Endothelial cell of umbilical vein (primary cell): ENCODE results near the gene USP36. TPM values are rescaled to one million over a fixed set of nuclear protein-coding genes. Genes with fewer than 3 reads are reported as not detected.

ENCODE experiments used
- BruUV-seq: library from RNA; stranded (reverse); fragments of 400-500 nt; replicated peaks from 2 replicates; lab custom pipeline; 2021; lab: Mats Ljungman, UMichigan
- CTCF ChIA-PET: fragments of 300-600, 350-600 bp; sonication (Branson Sonifier 250); formaldehyde crosslinking; loops from one replicate; lab custom pipeline; 2021; ENCODE audit warnings: antibody characterized with exemption, inconsistent platforms; lab: Charles Lee
- POLR2A ChIA-PET: fragments of 300-600, 350-600 bp; sonication (Branson Sonifier 250); formaldehyde crosslinking; loops from one replicate; lab custom pipeline; 2021; ENCODE audit warnings: antibody characterized with exemption, inconsistent platforms; lab: Charles Lee
- DNase-seq: peaks from one replicate; pipeline ENCODE4 v3.0.0-alpha.2; 2011; ENCODE audit warnings: low read depth, low spot score
- FAIRE-seq: peaks from 2 replicates; lab custom pipeline; 2011; peaks lifted over from hg19 to GRCh38; lab: Jason Lieb, UNC
- H2AFZ ChIP-seq: 2 replicates; pipeline ENCODE4 v1.6.0; 2012; ENCODE audit warnings: low read depth, low read length, control low read depth, inconsistent platforms
- H3K27ac ChIP-seq: 2 replicates; pipeline ENCODE4 v1.5.1; 2011; ENCODE audit warnings: low read depth, mild to moderate bottlenecking, control low read depth, low read length, moderate library complexity; ENCODE audit not compliant: insufficient read depth
- H3K27me3 ChIP-seq, 2 experiments: 2 replicates each; pipeline versions ENCODE4 v1.6.0 to v1.6.1; 2011; ENCODE audit warnings: low read length in 2 of 2, mixed read lengths in 1 of 2; ENCODE audit not compliant: control insufficient read depth in 2 of 2, insufficient read depth in 2 of 2
- H3K36me3 ChIP-seq, 2 experiments: 2 replicates in 1 of 2; 3 replicates in 1 of 2; pipeline ENCODE4 v1.5.1; 2011; ENCODE audit warnings: low read length in 2 of 2, mild to moderate bottlenecking in 1 of 2, moderate library complexity in 1 of 2; ENCODE audit not compliant: control insufficient read depth in 2 of 2, insufficient read depth in 2 of 2; ENCODE audit errors: extremely low read depth in 1 of 2
- H3K4me1 ChIP-seq: 3 replicates; pipeline ENCODE4 v1.5.1; 2011; ENCODE audit warnings: mild to moderate bottlenecking, low read length; ENCODE audit not compliant: control insufficient read depth, insufficient read depth; ENCODE audit errors: extremely low read depth
- H3K4me2 ChIP-seq: 2 replicates; pipeline ENCODE4 v1.6.1; 2011; ENCODE audit warnings: low read length, control low read depth, mixed read lengths; ENCODE audit not compliant: insufficient read depth
- H3K4me3 ChIP-seq, 3 experiments: fragments of 200-600 bp in 1 of 3; sonication (generic), shearing (Covaris generic) in 1 of 3; replicated peaks in 1 of 3; 2 replicates each; pipeline ENCODE4 v1.5.1; 2011 to 2016; ENCODE audit warnings: control low read depth in 3 of 3, low read length in 3 of 3, mild to moderate bottlenecking in 2 of 3, inconsistent platforms in 1 of 3, low read depth in 1 of 3, moderate library complexity in 1 of 3; ENCODE audit not compliant: insufficient read depth in 1 of 3
- H3K79me2 ChIP-seq: 2 replicates; pipeline ENCODE4 v1.6.0; 2012; ENCODE audit warnings: low read length, inconsistent platforms; ENCODE audit not compliant: control insufficient read depth, insufficient read depth
- H3K9ac ChIP-seq: replicated peaks from 2 replicates; pipeline ENCODE3; 2011; ENCODE audit warnings: low read length, control low read depth; ENCODE audit not compliant: insufficient read depth; ENCODE audit errors: extremely low read depth
- H3K9me1 ChIP-seq: replicated peaks from 3 replicates; pipeline ENCODE4 v1.6.0; 2011; ENCODE audit warnings: mild to moderate bottlenecking, low read length; ENCODE audit not compliant: control insufficient read depth, insufficient read depth; ENCODE audit errors: extremely low read depth
- H3K9me3 ChIP-seq: replicated peaks from 2 replicates; pipeline ENCODE4 v1.5.1; 2012; ENCODE audit warnings: low read length, inconsistent platforms; ENCODE audit not compliant: control insufficient read depth, insufficient read depth
- H4K20me1 ChIP-seq: replicated peaks from 2 replicates; pipeline ENCODE3; 2011; ENCODE audit warnings: mild to moderate bottlenecking, low read length; ENCODE audit not compliant: control insufficient read depth, insufficient read depth; ENCODE audit errors: extremely low read depth
- CTCF ChIP-seq, 2 donors: IDR thresholded peaks; 1 replicate in 1 of 2; 2 replicates in 1 of 2; pipeline ENCODE4 v1.5.1; 2011; ENCODE audit warnings: low read length in 2 of 2, mild to moderate bottlenecking in 2 of 2, moderate library complexity in 2 of 2, control low read depth in 1 of 2, inconsistent platforms in 1 of 2, low read depth in 1 of 2; ENCODE audit not compliant: insufficient read depth in 1 of 2; ENCODE audit errors: extremely low read depth in 1 of 2
- EZH2 ChIP-seq: IDR thresholded peaks from 2 replicates; pipeline ENCODE4 v1.6.1; 2012; ENCODE audit warnings: borderline replicate concordance, low read depth, mild to moderate bottlenecking, moderate library complexity, low read length, inconsistent platforms; ENCODE audit not compliant: severe bottlenecking
- FOS ChIP-seq: IDR thresholded peaks from 2 replicates; pipeline ENCODE4 v1.6.1; 2011; ENCODE audit warnings: mild to moderate bottlenecking, low read length, moderate library complexity, borderline replicate concordance; ENCODE audit not compliant: insufficient read depth
- GATA2 ChIP-seq: IDR thresholded peaks from 2 replicates; pipeline ENCODE4 v1.7.0; 2011; ENCODE audit warnings: low read depth, mild to moderate bottlenecking, moderate library complexity, mixed read lengths, low read length; ENCODE audit not compliant: insufficient read length, insufficient read depth
- JUN ChIP-seq: IDR thresholded peaks from 2 replicates; pipeline ENCODE4 v1.6.1; 2011; ENCODE audit warnings: borderline replicate concordance, low read depth; ENCODE audit not compliant: insufficient read length, insufficient read depth
- MYC ChIP-seq: IDR thresholded peaks from one replicate; pipeline ENCODE4 v1.6.1; 2011; ENCODE audit warnings: mild to moderate bottlenecking, low read depth, low read length
- POLR2A ChIP-seq: IDR thresholded peaks from 2 replicates; pipeline ENCODE4 v1.6.1; 2012; ENCODE audit warnings: low read depth, mild to moderate bottlenecking, control low read depth, low read length
- POLR2AphosphoS5 ChIP-seq: IDR thresholded peaks from 2 replicates; pipeline ENCODE4 v1.6.1; 2012; ENCODE audit warnings: low read depth, mild to moderate bottlenecking, control low read depth, low read length, moderate library complexity; ENCODE audit not compliant: insufficient read depth
- dilution Hi-C: fragments of 300-500 bp; cut with MboI; formaldehyde crosslinking; loops from one replicate; pipeline ENCODE4 v1.15.0; 2019; ENCODE audit warnings: low sequenced_read_pairs; ENCODE audit not compliant: extremely low pct_ligation_motif_present
- intact Hi-C: fragments of 100-400 bp; cut with micrococcal nuclease; formaldehyde crosslinking; loops from one replicate; pipeline ENCODE4 v1.10.0; 2022
- polyA plus RNA-seq, 4 experiments: library from polyadenylated mRNA; depleted of rRNA in 3 of 4; stranded (reverse) in 3 of 4; unstranded in 1 of 4; fragments of >200 nt; gene quantifications; 2 replicates each; pipeline versions ENCODE4 v1.2.1 to v1.2.3, GENCODE V29; 2011 to 2012; ENCODE audit warnings: missing spikeins in 1 of 4
- total RNA-seq: library from RNA; stranded (reverse); gene quantifications from 2 replicates; pipeline ENCODE4 v1.2.3, GENCODE V29; 2021
- TF ChIP-seq, protein P1 (sequence below): IDR thresholded peaks from 2 replicates; pipeline ENCODE4 v1.6.1; 2011; ENCODE audit not compliant: insufficient read depth, insufficient read length

The USP36 gene
- total and polyA plus RNA-seq, 2 donors (not counting 3 experiments of a cell fraction or from before 2014, with no cell fraction given): 29.8 to 46.6 TPM

- Histone ChIP-seq H3K9ac (no peak overlapping the region), H3K4me1 (peaks cover 8% of the 10 kb centered on the region), H4K20me1 (no peaks in the 10 kb centered on the region), H3K9me3 (no peaks in the 10 kb centered on the region), H3K9me1 (no peaks in the 10 kb centered on the region), H3K27me3 (no peaks in the 10 kb centered on the region), H3K79me2 (no peaks in the 10 kb centered on the region), H3K4me2 (no peak overlapping the region), H3K4me3 (no peak overlapping the region), H3K36me3 (peaks cover 2 to 13% of the 10 kb centered on the region in 2 experiments), H2AFZ (no peak overlapping the region), H3K27ac (no peak overlapping the region)
- ChIA-PET POLR2A (no interaction called here), CTCF (no interaction called here)
- TF ChIP-seq, protein P1, sequence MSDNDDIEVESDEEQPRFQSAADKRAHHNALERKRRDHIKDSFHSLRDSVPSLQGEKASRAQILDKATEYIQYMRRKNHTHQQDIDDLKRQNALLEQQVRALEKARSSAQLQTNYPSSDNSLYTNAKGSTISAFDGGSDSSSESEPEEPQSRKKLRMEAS: no peak
- TF ChIP-seq GATA2: no peak
- no peak for TF ChIP-seq POLR2AphosphoS5
- no peak for TF ChIP-seq MYC
- no peak for TF ChIP-seq JUN
- no peak for TF ChIP-seq EZH2
- no peak for TF ChIP-seq CTCF (IDR thresholded peaks at IDR 0.05; ENCODE audit: extremely low read depth in 1 of 2, insufficient read depth in 1 of 2, low read depth in 1 of 2, low read length in 2 of 2)
- TF ChIP-seq POLR2A: no peak
- no peak for TF ChIP-seq FOS
- dilution Hi-C loops: no loop called here
- no peak for FAIRE-seq
- DNase-seq: no peak
- BruUV-seq: no TSS peak
- intact Hi-C loops: no loop called here
Measured at GRCh38 chr17:78791840-78792709, 48.5 kb downstream of the USP36 start.
